ENCODE results near the gene RAB40B.

DNA sequence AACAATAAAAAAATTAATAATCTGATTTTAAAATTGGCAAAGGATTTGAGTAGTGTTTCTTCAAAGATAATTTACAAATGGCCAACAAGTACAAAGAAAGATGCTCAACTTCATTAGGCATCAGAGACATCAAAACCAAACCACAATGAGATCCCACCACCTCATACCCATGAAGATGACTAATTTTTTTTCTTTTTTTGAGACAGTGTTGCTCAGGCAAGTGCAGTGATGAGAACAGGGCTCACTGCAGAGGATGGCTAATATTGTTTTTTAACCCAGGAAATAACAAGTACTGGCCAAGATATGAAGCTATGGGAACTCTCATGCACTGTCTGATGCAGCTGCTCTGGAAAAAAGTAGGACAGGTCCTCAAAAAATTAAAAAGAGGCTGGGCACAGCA is 65.2 kb downstream of the RAB40B start:
- no peak for TF ChIP-seq EZH2phosphoT487 (IDR thresholded peaks at IDR 0.05; ENCODE audit: low read depth, severe bottlenecking, unreplicated experiment)
- TF ChIP-seq, protein P1, sequence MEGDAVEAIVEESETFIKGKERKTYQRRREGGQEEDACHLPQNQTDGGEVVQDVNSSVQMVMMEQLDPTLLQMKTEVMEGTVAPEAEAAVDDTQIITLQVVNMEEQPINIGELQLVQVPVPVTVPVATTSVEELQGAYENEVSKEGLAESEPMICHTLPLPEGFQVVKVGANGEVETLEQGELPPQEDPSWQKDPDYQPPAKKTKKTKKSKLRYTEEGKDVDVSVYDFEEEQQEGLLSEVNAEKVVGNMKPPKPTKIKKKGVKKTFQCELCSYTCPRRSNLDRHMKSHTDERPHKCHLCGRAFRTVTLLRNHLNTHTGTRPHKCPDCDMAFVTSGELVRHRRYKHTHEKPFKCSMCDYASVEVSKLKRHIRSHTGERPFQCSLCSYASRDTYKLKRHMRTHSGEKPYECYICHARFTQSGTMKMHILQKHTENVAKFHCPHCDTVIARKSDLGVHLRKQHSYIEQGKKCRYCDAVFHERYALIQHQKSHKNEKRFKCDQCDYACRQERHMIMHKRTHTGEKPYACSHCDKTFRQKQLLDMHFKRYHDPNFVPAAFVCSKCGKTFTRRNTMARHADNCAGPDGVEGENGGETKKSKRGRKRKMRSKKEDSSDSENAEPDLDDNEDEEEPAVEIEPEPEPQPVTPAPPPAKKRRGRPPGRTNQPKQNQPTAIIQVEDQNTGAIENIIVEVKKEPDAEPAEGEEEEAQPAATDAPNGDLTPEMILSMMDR (IDR thresholded peaks at IDR 0.05; ENCODE audit: poor library complexity): no peak
- TF ChIP-seq EZH2 (IDR thresholded peaks at IDR 0.05; ENCODE audit: borderline replicate concordance): no peak

All from hepatocyte (in vitro differentiated cells).